C4-2B (cell line): ENCODE data around the gene CCDC85C.

Source experiments
- CTCF ChIP-seq: fragments of 450-650 bp; conservative IDR thresholded peaks from 2 replicates; pipeline ENCODE4 v1.5.1; 2017; ENCODE audit warnings: mild to moderate bottlenecking
- ZFX ChIP-seq: fragments of 450-650 bp; IDR thresholded peaks from 2 replicates; pipeline ENCODE4 v1.6.1; 2017

- TF ChIP-seq CTCF, result no peak
- TF ChIP-seq ZFX, result no peak
Observed at GRCh38 chr14:99581938-99582337, 22.1 kb downstream of the CCDC85C start.
